Fibroblast of pulmonary artery (primary cell): Measurements from ENCODE around the gene ADAMTS12.

Source experiments
- DNase-seq: peaks from one replicate; pipeline ENCODE4 v3.0.0-alpha.2; 2010; ENCODE audit warnings: low read depth
- H3K4me3 ChIP-seq: replicated peaks from 2 replicates; pipeline ENCODE4 v1.5.1; 2011; ENCODE audit warnings: low read depth, mild to moderate bottlenecking, control low read depth, low read length, moderate library complexity
- TF ChIP-seq, protein P1 (sequence below): IDR thresholded peaks from 2 replicates; pipeline ENCODE4 v1.5.1; 2011; ENCODE audit warnings: mild to moderate bottlenecking, control low read depth, low read length, inconsistent platforms; ENCODE audit errors: missing control alignments

Gene ADAMTS12

GRCh38 chr5:33726422-33727165 is 165.2 kb downstream of the ADAMTS12 start:
- peak; percentile 42 for DNase-seq
- H3K4me3 ChIP-seq: no peak overlapping the region
- TF ChIP-seq, protein P1, sequence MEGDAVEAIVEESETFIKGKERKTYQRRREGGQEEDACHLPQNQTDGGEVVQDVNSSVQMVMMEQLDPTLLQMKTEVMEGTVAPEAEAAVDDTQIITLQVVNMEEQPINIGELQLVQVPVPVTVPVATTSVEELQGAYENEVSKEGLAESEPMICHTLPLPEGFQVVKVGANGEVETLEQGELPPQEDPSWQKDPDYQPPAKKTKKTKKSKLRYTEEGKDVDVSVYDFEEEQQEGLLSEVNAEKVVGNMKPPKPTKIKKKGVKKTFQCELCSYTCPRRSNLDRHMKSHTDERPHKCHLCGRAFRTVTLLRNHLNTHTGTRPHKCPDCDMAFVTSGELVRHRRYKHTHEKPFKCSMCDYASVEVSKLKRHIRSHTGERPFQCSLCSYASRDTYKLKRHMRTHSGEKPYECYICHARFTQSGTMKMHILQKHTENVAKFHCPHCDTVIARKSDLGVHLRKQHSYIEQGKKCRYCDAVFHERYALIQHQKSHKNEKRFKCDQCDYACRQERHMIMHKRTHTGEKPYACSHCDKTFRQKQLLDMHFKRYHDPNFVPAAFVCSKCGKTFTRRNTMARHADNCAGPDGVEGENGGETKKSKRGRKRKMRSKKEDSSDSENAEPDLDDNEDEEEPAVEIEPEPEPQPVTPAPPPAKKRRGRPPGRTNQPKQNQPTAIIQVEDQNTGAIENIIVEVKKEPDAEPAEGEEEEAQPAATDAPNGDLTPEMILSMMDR: no peak

- DNase-seq: peak; percentile 46
- TF ChIP-seq, protein P1: no peak
- H3K4me3 ChIP-seq: no peak overlapping the region
These were observed 166.0 kb downstream of the ADAMTS12 start for GRCh38 chr5:33725806-33726205.

DNA sequence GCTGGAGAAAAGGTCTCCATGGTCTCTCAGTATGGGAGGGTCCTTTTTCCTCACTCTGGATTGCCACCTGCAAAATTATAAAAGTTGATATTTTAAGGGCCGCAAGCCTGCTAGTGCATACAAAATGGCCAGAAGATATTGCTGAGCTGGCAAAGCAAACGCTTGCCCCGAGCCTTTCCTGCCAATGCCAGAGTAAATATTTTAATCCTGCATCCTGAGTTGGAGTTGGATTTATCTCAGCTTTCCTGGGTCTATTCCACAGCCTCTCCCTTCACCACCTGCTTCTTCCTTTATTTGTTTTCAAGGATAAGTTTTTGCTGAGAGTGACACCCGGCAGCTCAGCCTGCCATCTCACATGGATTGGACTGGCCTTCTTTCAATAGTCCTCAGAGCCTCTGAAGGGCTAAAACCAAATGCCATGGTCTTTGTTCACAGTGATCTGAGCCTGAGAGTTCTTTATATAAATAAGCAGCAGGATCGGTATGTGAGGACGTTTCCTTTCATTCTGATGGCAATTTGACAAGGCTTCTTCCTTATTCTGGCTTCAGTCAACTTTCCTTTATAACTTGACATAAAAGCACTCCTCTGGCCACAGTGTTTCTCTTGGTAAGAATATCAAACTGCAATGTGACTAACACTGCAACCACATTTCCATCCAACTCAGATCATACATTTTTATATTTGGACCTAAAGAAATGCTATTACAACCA is 170.1 kb downstream of the ADAMTS12 start:
- TF ChIP-seq, protein P1: no peak
- H3K4me3 ChIP-seq: no peak overlapping the region
- no peak for DNase-seq

DNA sequence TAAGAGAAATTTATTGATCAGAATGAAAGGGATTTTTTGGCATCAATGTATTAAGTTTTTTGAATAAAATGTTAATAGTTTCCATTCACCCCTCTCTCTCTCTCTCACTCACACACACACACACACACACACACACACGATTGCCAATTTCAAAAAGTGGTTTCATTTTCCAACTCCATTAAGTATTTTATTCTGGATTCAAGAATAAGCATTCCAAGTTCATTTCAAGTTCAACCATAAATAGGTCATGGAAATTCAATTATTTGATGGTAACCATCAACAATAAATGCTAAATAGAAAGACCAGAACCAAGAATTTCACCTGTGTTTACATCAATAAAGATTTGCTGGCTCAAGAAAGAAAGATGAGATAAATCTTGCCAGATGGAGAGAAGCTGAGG is 171.6 kb downstream of the ADAMTS12 start:
- H3K4me3 ChIP-seq: no peak overlapping the region
- DNase-seq: no peak
- TF ChIP-seq, protein P1: no peak

DNA sequence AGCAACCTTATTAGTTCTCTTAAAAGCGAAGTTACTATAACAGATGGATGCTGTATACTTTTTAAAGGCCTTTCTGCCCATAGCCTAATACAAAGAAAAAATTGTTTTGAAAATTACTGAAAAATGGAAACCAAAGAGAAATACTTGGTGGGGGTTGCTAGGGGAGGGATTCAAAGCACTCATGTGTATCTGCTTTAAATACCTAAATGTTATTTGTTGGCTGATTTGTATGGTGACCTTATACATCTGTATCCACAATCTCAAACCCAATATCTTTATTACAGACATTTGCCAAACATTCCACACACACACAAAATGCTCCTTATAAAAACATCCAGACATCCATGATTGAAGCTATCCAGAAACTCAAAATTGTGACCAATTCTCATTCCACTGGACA is 172.0 kb downstream of the ADAMTS12 start:
- TF ChIP-seq, protein P1: no peak
- H3K4me3 ChIP-seq: no peak overlapping the region
- no peak for DNase-seq

DNA sequence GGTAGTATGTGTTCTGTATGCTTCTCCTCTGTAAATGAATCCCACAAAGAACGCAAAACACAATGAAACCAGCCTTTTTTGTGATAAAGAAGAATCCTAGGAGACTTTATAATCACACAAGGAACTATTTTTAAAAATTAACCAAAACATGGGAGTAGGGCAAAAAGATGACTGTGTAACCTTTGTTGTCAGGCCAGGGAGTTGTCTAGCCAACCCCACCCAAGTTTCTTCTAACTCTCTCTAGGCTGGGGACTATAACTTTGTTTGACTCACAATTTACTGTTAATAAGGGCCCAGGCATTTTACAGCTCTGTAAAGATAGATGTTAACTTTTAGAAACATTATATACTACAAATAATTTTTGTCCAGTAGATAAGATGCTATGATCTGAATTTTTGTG is 176.1 kb downstream of the ADAMTS12 start:
- no peak overlapping the region for H3K4me3 ChIP-seq
- TF ChIP-seq, protein P1: no peak
- DNase-seq: no peak
